Right cardiac atrium (tissue), 5 donors: ENCODE results near the gene KCNAB1. TPM values are rescaled to one million over a fixed set of nuclear protein-coding genes. Genes with fewer than 3 reads are reported as not detected.
"Not testable (repeated sequence)": the region's sequence is repeated elsewhere in the genome, so short reads cannot be mapped to it uniquely, and the experiment has no call there.

Experiments used
- ATAC-seq, 2 donors: fragments of 200-7000 bp; cut with Tn5 transposase; one replicate each; pipeline versions ENCODE4 v1.8.0 to v1.9.1; 2020; ENCODE audit warnings: moderate library complexity in 2 of 2, mild to moderate bottlenecking in 1 of 2
- DNase-seq, 3 donors: peaks; one replicate each; pipeline ENCODE4 v3.0.0-alpha.2; 2020
- H3K27ac ChIP-seq: one replicate; pipeline ENCODE4 v1.5.1; 2013; ENCODE audit warnings: mild to moderate bottlenecking, low read length, control low read depth, moderate library complexity
- H3K27me3 ChIP-seq: one replicate; pipeline ENCODE4 v1.6.1; 2013; ENCODE audit not compliant: control insufficient read depth, insufficient read depth
- H3K4me1 ChIP-seq: one replicate; pipeline ENCODE4 v1.6.1; 2013; ENCODE audit warnings: low read length; ENCODE audit not compliant: control insufficient read depth, insufficient read depth
- H3K4me3 ChIP-seq: one replicate; pipeline ENCODE4 v1.5.1; 2013; ENCODE audit warnings: low read length, control low read depth
- H3K9me3 ChIP-seq: one replicate; pipeline ENCODE4 v1.6.1; 2013; ENCODE audit warnings: low read length; ENCODE audit not compliant: control insufficient read depth
- WGBS: extraction: QIAGEN DNeasy Blood & Tissue Kit; methylation state at CpG from one replicate; pipeline ENCODE4 v1.1.7; 2013; 5-methylcytosine and 5-hydroxymethylcytosine counted together
- intact Hi-C, 4 donors: fragments of 100-400 bp; cut with DNase I; formaldehyde crosslinking; loops; one replicate each; pipeline versions ENCODE4 v1.11.0 to v1.14.0; 2022 to 2023
- polyA plus RNA-seq: library from polyadenylated mRNA; stranded (reverse); fragments of 200-250 nt; gene quantifications from one replicate; pipeline ENCODE4 v1.2.3, GENCODE V29; 2013
- total RNA-seq, 4 donors: library from RNA; stranded (reverse); fragmentation: NEBNext Ultra II Directional; extraction: Animal tissue kit (Norgen Biotek cat#: 25700); gene quantifications; one replicate each; pipeline ENCODE4 v1.2.1, GENCODE V29; 2021
- donor health status: healthy with polysubstance abuse.
- donor health status: DM: no; HTN: yes; CAD: no.
- donor health status: DM: no; HTN: no; CAD: no.
- donor health status: DM: no; HTN: yes; CAD: no; lungs with severe emphysema.
- donor health status: DM: yes; HTN: yes; CAD: no.

The KCNAB1 gene
- total and polyA plus RNA-seq, 5 donors, result 1.1 to 3.7 (median 2.0) TPM

DNA sequence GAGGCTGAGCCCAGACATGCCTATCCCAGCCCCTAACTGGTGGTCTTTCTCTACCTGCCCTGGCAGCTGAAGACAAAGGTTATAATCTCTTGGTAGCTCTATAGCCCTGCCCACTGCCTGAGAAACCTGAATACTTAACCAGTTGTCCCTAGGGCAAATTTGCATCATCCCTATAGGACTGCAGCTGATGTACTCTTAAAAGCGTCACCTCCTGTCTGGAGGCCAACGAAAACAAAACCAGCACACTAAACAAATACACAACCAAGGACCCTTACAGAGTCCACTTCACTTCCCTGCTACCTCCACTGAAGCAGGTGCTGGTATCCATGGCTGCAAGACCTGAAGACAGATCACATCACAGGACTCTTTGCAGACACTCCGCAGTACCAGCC, 98.0 kb downstream of the KCNAB1 start:
- ATAC-seq (no peak), DNase-seq (no peak)
- WGBS, result 86% methylated on average over 3 of the region's 3 CpGs
- H3K27ac ChIP-seq, result no peak overlapping the region
- H3K27me3 ChIP-seq, result no peaks in the 10 kb centered on the region
- intact Hi-C loops, result no loop called here
- H3K9me3 ChIP-seq, result no peaks in the 10 kb centered on the region
- no peak overlapping the region for H3K4me3 ChIP-seq
- H3K4me1 ChIP-seq, result no peaks in the 10 kb centered on the region

DNA sequence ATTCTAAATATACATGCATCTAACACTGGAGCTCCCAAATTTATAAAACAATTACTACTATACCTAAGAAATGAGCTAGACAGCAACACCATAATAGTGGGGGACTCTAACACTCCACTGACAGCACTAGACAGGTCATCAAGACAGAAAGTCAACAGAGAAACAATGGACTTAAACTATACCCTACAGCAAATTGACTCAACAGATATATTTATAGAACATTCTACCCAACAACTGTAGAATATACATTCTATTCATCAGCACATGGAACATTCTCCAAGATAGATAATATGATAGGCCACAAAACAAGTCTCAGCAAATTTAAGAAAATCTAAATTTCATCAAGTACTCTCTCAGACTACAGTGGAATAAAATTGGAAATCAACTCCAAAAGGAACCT, 102.0 kb downstream of the KCNAB1 start:
- H3K4me1 ChIP-seq, ATAC-seq, H3K27me3 ChIP-seq, H3K27ac ChIP-seq, H3K4me3 ChIP-seq, H3K9me3 ChIP-seq, intact Hi-C loops, DNase-seq: not testable (repeated sequence)

DNA sequence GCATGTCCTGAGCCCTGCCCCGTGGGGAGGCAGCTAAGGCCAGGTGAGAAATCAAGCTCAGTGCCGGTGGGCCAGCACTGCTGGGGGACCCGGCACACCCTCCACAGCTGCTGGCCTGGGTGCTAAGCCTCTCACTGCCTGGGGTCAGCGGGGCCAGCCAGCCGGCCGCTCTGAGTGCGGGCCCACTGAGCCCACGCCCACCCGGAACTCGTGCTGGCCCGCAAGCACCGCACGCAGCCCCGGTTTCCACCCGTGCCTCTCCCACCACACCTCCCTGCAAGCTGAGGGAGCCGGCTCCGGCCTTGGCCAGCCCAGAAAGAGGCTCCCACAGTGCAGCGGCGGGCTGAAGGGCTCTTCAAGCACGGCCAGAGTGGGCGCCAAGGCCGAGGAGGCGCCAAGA, 103.7 kb downstream of the KCNAB1 start:
- H3K9me3 ChIP-seq, H3K27me3 ChIP-seq, H3K27ac ChIP-seq, ATAC-seq, intact Hi-C loops, H3K4me3 ChIP-seq, DNase-seq, H3K4me1 ChIP-seq: not testable (repeated sequence)
- WGBS, result 94% methylated on average over 23 of the region's 23 CpGs

DNA sequence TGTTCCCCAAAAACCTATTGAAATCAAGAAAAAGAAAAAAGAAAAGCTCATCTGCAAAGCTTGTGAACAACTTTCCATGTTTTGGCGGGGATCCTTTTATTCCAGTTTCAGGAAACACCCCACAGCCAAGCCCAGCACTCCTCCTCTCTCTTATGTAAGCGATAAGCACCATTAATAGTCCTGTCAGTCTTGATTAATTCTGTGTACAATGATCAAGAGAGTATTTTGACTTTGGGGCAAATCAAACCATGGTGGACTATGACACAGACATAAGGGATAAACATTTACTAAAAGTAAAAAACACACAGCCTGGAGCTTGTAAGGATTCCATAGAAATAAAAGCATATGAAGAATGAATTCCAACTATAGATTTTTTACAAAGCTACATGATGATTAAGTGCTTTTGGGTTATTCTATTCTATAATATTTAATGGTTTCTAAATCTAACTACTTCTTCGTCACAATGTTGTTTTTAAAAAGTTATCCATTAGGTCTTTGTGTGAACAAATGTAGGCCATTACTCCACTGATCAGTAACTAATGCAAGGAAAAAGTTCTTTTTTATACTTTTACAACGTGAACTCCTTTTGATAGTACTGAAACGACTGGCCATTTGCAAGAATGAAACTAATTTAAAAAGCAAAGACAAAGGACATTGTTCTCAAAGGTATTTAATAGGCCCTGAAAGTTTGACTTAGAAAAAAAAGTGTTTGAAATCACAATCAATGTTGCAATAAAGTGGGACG, 106.5 kb downstream of the KCNAB1 start:
- WGBS, result 76% methylated on average over 6 of the region's 6 CpGs
- H3K9me3 ChIP-seq, result no peaks in the 10 kb centered on the region
- intact Hi-C loops, result no loop called here

DNA sequence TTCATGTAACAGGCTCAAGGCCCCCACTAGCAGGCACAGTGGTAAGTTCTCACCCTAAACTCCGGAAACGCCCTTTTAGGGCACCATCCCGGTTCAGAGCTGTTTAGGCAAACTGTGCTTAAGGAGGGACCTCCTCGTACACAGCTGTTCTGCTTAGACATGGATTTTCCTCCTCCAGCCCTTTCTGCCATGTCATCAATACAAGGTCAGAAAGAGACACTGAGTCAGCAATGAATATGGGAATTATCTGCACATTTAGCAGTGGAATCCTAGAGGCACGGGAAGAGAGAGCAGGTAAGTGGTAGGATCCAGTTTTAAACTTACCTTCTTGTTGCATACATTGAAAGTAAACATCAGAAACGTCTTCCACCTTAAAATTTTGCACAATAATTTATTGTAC, 107.3 kb downstream of the KCNAB1 start:
- Histone ChIP-seq H3K9me3 (no peaks in the 10 kb centered on the region), H3K27ac (no peak overlapping the region), H3K4me1 (no peaks in the 10 kb centered on the region), H3K4me3 (no peak overlapping the region), H3K27me3 (no peaks in the 10 kb centered on the region)
- 86% methylated on average over 6 of the region's 6 CpGs for WGBS
- intact Hi-C loops, result no loop called here
- ATAC-seq, result no peak
- DNase-seq, result no peak

More for the DNA sequence above, 106.5 kb downstream of the KCNAB1 start:
- Histone ChIP-seq H3K4me1 (no peaks in the 10 kb centered on the region), H3K27me3 (no peaks in the 10 kb centered on the region), H3K27ac (no peak overlapping the region), H3K4me3 (no peak overlapping the region)
- ATAC-seq, result no peak
- no peak for DNase-seq

DNA sequence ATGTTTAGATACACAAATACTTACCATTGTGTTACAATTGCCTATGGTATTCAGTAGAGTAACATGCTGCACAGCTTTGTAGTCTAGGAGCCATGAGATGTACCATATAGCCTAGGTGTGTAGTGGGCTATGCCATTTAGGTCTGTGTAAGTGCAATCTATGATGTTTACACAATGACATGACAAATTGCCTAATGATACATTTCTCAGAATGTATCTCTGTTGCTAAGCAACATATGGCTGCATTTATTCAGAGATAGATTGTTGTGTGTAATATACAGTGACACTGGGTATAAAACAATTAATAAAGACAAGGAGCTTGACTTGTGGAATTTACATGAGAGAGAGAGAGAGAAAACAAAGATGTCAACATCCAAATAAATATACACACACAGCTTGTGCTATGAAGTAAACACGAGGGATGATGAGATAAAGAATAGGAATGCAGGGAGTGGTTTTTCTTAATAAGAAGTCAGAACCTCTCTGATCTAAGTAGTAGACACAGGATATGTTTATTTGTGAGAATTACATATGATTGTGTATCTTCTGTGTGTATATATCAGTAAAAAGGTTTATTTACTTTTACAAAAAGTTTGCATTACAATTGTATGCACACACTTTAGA, 110.0 kb downstream of the KCNAB1 start:
- no peaks in the 10 kb centered on the region for H3K27me3 ChIP-seq
- WGBS, result 30% methylated on average over 1 of the region's 1 CpG
- no peak for DNase-seq
- no peak overlapping the region for H3K4me3 ChIP-seq
- intact Hi-C loops, result no loop called here
- no peak for ATAC-seq
- no peaks in the 10 kb centered on the region for H3K4me1 ChIP-seq
- H3K9me3 ChIP-seq, result no peaks in the 10 kb centered on the region
- no peak overlapping the region for H3K27ac ChIP-seq

DNA sequence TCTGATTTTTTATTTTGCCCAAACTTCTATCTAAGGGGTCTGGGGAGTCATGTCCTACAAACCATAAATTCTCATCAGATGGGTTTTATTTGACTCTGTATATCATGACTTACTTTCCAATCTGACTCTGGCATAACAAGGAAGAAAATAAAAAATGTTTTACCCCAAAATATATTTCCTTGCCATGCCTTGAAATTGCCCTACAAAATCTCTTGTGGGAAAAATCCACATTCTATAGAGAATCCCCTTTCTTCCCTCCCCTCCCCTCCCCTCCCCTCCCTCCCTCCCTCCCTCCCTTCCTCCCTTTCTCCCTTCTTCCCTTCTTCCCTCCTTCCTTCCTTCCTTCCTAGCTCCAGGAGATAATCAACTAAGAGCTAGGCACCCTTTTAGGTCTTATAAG, 110.8 kb downstream of the KCNAB1 start:
- ATAC-seq, DNase-seq, H3K4me1 ChIP-seq, H3K27ac ChIP-seq, H3K9me3 ChIP-seq, intact Hi-C loops, H3K27me3 ChIP-seq, H3K4me3 ChIP-seq: not testable (repeated sequence)

DNA sequence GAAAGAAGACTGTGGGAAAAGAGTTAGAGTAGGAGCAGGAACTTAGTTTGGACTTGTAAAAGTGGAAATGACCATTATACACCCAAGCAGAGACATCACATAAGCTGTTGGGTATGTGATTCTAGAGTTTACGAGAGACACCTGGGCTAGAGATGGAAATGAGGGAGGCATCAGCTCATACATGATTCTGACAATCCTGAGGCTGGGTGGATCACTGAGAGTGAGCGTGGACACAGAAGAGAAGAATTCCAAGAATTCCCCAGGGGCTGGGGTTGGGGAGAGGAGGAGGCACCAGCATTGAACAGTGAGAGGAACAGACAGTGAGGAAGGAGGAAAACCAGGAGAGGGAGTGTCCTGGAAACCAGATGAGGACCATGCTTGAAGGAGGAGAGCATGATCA, 113.5 kb downstream of the KCNAB1 start:
- no peak overlapping the region for H3K4me3 ChIP-seq
- intact Hi-C loops, result no loop called here
- H3K4me1 ChIP-seq, result no peaks in the 10 kb centered on the region
- DNase-seq (no peak), ATAC-seq (no peak)
- 85% methylated on average over 2 of the region's 2 CpGs for WGBS
- H3K27ac ChIP-seq, result no peak overlapping the region
- H3K9me3 ChIP-seq, result no peaks in the 10 kb centered on the region
- no peaks in the 10 kb centered on the region for H3K27me3 ChIP-seq

DNA sequence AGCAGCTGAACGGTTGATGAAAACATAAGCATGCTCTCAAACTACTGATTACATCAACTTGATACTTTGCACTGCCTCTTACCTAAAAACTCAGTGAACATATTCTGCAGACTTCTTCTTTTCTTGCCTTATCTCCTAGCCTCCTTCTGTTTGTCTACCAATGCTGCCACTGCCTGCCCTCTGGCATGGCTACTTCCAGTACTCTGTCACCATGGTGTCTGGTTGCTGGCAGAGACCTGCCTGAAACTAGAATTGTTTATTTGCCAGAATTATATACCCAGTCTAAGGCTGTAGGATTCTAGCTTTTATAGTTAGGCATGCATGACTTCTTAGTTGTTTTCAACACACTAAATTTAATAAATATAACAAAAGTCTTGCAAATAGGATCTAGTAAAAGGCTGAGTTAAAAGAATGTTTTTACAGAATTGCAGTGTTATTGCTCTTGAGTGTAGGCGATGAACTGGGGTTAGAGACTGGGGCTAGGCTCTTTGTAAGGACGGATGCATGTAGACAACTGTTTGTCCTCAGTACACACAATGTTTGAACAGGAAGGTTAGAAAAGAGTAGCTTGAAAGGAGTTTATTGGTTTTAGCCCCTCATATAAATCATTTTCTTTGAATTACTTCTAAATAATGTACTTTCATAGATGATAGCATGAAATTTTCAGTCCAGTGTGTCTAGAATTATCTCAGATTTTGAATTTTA, 116.3 kb downstream of the KCNAB1 start:
- no peaks in the 10 kb centered on the region for H3K4me1 ChIP-seq
- no peaks in the 10 kb centered on the region for H3K9me3 ChIP-seq
- intact Hi-C loops, result no loop called here
- WGBS, result 84% methylated on average over 3 of the region's 3 CpGs
- H3K27ac ChIP-seq, result no peak overlapping the region
- H3K4me3 ChIP-seq, result no peak overlapping the region
- ATAC-seq (no peak), DNase-seq (no peak)
- no peaks in the 10 kb centered on the region for H3K27me3 ChIP-seq

DNA sequence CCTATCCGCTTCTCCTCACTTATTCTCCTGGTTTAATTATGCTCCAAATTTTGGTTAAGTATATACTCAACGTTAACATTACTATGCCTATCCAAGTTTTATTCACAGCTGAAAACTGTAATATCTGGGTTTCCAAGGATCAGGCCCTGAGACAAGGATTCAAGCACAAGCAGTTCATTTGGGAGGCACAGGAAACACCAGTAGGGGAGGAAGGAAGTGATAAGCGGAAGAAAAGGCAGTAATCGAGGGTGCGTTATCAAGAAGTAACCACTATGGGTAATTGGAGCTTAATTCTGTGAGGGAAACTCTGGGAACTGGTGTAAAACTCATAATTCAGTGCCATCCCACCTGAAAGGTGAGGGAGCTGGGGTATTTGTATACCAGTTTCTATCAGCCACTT, 120.3 kb downstream of the KCNAB1 start:
- no peak for ATAC-seq
- WGBS, result 56% methylated on average over 5 of the region's 5 CpGs

DNA sequence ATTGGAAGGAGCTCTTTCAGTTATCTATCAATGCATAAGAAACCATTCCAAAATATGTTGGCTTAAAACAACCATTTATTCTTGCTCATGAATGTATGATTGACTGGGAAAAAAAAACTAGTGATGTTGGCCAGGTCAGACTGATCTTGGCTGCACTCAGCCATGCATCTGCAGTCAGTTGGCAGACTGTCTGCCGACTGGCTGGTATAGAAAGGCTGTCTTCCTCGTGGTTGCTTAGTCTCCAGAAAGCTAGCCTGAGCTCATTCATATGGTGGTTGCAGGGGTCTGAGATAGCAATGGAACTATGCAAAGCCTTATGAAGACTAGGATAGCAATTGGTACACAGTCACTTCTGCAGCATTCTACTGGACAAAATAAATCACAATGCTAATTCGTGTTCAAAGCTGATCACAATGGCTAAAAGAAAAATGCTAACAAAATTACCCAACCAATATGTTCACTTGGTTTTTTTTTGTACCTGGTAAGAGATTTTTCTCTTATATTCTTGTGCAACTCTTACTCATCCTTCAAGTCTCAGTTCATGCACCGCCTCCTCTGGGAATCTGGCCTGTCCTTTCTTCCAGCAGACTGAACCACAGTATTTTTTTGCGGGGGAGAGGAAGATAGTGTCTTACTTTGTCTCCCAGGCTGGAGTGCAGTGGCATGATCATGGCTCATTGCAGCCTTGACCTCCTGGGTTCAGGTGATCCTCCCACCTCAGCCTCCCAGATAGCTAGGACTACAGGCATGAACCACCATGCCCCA, 126.8 kb downstream of the KCNAB1 start:
- H3K27me3 ChIP-seq, result no peaks in the 10 kb centered on the region
- 59% methylated on average over 5 of the region's 5 CpGs for WGBS
- intact Hi-C loops, result no loop called here
- H3K9me3 ChIP-seq, result no peaks in the 10 kb centered on the region
- H3K4me3 ChIP-seq, result no peak overlapping the region
- no peaks in the 10 kb centered on the region for H3K4me1 ChIP-seq
- DNase-seq (no peak), ATAC-seq (no peak)
- H3K27ac ChIP-seq, result no peak overlapping the region

More for the DNA sequence above, 120.3 kb downstream of the KCNAB1 start:
- DNase-seq, result no peak
- Histone ChIP-seq H3K4me3 (no peak overlapping the region), H3K9me3 (no peaks in the 10 kb centered on the region), H3K4me1 (no peaks in the 10 kb centered on the region), H3K27ac (no peak overlapping the region), H3K27me3 (no peaks in the 10 kb centered on the region)
- intact Hi-C loops, result no loop called here
